Endothelial cell of umbilical vein (primary cell): ENCODE data around the gene PTPRD.

Experiments
- CTCF ChIP-seq, 2 donors: IDR thresholded peaks; 1 replicate in 1 of 2; 2 replicates in 1 of 2; pipeline ENCODE4 v1.5.1; 2011; ENCODE audit warnings: low read length in 2 of 2, mild to moderate bottlenecking in 2 of 2, moderate library complexity in 2 of 2, control low read depth in 1 of 2, inconsistent platforms in 1 of 2, low read depth in 1 of 2; ENCODE audit not compliant: insufficient read depth in 1 of 2; ENCODE audit errors: extremely low read depth in 1 of 2
- GATA2 ChIP-seq: IDR thresholded peaks from 2 replicates; pipeline ENCODE4 v1.7.0; 2011; ENCODE audit warnings: low read depth, mild to moderate bottlenecking, moderate library complexity, mixed read lengths, low read length; ENCODE audit not compliant: insufficient read length, insufficient read depth
- POLR2A ChIP-seq: IDR thresholded peaks from 2 replicates; pipeline ENCODE4 v1.6.1; 2012; ENCODE audit warnings: low read depth, mild to moderate bottlenecking, control low read depth, low read length

GRCh38 chr9:8600914-8601680 lies 2011.7 kb downstream of the PTPRD start:
- TF ChIP-seq CTCF (IDR thresholded peaks at IDR 0.05; ENCODE audit: extremely low read depth in 1 of 2, insufficient read depth in 1 of 2, low read depth in 1 of 2, low read length in 2 of 2) = no peak
- no peak for TF ChIP-seq GATA2
- TF ChIP-seq POLR2A = no peak
